Bronchial epithelial cell (primary cell): Measurements from ENCODE around the gene HLA-DPA1. TPM values are rescaled to one million over a fixed set of nuclear protein-coding genes. Genes with fewer than 3 reads are reported as not detected.
"Not testable (repeated sequence)": the region's sequence is repeated elsewhere in the genome, so short reads cannot be mapped to it uniquely, and the experiment has no call there.

Experiments
- DNase-seq: peaks from one replicate; pipeline ENCODE4 v3.0.0-alpha.2; 2010; ENCODE audit warnings: low read depth
- FAIRE-seq: peaks from 2 replicates; lab custom pipeline; 2011; peaks lifted over from hg19 to GRCh38; lab: Jason Lieb, UNC
- H3K27me3 ChIP-seq: 2 replicates; pipeline ENCODE4 v1.5.1; 2011; ENCODE audit warnings: low read length; ENCODE audit not compliant: control insufficient read depth, insufficient read depth
- H3K36me3 ChIP-seq: 2 replicates; pipeline ENCODE4 v1.5.1; 2011; ENCODE audit warnings: low read length; ENCODE audit not compliant: control insufficient read depth, insufficient read depth
- H3K4me3 ChIP-seq: 2 replicates; pipeline ENCODE4 v1.5.1; 2011; ENCODE audit warnings: mild to moderate bottlenecking, low read depth, low read length, control low read depth
- total RNA-seq: library from RNA; depleted of rRNA; stranded (reverse); fragments of >200 nt; gene quantifications from 2 replicates; pipeline ENCODE4 v1.2.1, GENCODE V29; 2014
- TF ChIP-seq, protein P1 (sequence below): IDR thresholded peaks from 2 replicates; pipeline ENCODE4 v1.5.1; 2011; ENCODE audit warnings: mild to moderate bottlenecking, moderate library complexity, low read length, control low read depth, inconsistent platforms; ENCODE audit not compliant: insufficient read depth, severe bottlenecking

Gene HLA-DPA1
- total RNA-seq, 1 donor from 2014 or later: 1.1 TPM

DNA sequence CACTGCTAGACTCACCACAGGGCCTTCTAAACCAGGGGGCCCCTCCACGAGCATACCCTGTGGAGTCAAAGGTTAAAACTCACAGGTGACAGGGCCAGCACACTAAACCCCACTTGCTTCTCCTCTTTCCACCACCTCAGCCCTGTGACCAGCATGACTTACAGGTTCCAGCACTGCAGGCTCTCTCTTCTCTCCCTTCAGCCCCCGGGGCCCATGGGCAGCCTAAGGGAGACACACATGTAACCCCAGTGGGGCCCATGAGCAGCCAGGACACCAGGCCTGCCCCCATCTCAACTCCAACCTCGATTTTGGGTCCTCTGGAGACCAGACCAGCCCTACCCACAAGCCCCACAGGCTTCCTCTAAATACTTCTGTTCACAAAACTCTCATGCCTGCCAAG lies 30.3 kb upstream of the HLA-DPA1 start:
- TF ChIP-seq, protein P1, sequence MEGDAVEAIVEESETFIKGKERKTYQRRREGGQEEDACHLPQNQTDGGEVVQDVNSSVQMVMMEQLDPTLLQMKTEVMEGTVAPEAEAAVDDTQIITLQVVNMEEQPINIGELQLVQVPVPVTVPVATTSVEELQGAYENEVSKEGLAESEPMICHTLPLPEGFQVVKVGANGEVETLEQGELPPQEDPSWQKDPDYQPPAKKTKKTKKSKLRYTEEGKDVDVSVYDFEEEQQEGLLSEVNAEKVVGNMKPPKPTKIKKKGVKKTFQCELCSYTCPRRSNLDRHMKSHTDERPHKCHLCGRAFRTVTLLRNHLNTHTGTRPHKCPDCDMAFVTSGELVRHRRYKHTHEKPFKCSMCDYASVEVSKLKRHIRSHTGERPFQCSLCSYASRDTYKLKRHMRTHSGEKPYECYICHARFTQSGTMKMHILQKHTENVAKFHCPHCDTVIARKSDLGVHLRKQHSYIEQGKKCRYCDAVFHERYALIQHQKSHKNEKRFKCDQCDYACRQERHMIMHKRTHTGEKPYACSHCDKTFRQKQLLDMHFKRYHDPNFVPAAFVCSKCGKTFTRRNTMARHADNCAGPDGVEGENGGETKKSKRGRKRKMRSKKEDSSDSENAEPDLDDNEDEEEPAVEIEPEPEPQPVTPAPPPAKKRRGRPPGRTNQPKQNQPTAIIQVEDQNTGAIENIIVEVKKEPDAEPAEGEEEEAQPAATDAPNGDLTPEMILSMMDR: no peak
- FAIRE-seq (no peak), DNase-seq (no peak)
- H3K27me3 ChIP-seq: peaks cover 3% of the 10 kb centered on the region
- H3K36me3 ChIP-seq: no peaks in the 10 kb centered on the region
- no peak overlapping the region for H3K4me3 ChIP-seq

DNA sequence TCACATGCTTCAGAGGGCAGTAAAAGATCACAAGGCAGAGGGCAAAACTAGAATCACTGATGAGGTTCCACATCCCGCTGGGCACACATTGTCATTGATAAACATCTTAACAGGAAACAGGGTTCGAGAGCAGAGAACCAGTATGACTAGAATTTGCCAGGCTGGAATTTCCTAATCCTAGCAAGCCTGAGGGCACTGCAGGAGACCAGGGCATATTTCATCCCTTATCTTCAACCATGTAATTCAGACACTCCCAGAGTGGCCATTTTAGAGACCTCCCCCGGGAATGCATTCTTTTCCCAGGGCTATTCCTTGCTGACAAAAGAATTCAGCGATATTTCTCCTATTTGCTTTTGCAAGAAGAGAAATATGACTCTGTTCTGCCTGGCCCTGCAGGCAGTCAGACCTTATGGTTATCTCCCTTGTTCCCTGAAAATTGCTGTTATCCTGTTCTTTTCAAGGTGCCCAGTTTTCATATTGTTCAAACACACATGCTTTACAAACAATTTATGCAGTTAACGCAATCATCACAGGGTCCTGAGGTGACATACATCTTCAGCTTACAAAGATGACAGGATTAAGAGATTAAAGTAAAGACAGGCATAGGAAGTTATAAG lies 27.8 kb upstream of the HLA-DPA1 start:
- not testable (repeated sequence) for H3K36me3 ChIP-seq, DNase-seq, FAIRE-seq, H3K4me3 ChIP-seq, H3K27me3 ChIP-seq

DNA sequence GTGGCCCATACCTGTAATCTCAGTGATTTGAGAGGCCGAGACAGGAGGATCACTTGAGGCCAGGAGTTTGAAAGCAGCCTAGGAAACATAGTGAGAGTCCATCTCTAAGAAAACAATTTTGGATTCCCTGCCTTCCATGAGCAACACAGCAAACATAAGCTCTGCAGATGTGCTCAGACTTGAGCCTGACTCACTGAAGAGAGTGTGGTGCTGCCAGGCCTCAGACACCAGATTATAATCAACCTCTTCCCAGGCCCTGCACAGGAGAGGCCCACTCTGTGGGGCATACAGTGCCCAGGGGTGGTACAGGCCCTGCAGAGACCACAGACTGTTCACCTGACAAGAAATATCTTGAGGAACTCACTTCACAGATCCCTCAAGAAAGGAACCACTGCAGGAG lies 22.2 kb upstream of the HLA-DPA1 start:
- no peak overlapping the region for H3K4me3 ChIP-seq
- H3K36me3 ChIP-seq: no peaks in the 10 kb centered on the region
- DNase-seq (peak; percentile 57), FAIRE-seq (no peak)
- TF ChIP-seq, protein P1: no peak
- H3K27me3 ChIP-seq: no peaks in the 10 kb centered on the region

DNA sequence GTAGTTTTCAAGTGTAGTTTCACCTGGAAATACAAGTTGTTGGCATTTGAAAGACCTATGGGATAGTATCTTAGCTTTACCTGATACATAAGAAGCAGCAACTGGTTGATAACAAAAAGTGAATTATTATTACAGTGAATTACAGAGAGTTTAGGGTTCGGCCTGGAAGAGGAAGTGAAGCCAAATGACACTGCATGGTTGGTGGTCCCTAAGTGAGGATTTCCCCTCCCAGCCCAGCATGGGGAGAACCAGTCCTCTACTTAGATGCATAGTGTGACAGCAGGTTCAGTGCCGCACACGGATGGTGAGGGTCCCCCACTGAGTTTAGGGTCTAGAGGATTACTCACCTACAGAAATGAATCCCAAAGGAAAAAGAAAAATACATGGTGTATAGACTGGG lies 20.4 kb upstream of the HLA-DPA1 start:
- Histone ChIP-seq H3K27me3 (no peaks in the 10 kb centered on the region), H3K36me3 (no peaks in the 10 kb centered on the region), H3K4me3 (no peak overlapping the region)
- TF ChIP-seq, protein P1: no peak
- FAIRE-seq: no peak
- DNase-seq: no peak

DNA sequence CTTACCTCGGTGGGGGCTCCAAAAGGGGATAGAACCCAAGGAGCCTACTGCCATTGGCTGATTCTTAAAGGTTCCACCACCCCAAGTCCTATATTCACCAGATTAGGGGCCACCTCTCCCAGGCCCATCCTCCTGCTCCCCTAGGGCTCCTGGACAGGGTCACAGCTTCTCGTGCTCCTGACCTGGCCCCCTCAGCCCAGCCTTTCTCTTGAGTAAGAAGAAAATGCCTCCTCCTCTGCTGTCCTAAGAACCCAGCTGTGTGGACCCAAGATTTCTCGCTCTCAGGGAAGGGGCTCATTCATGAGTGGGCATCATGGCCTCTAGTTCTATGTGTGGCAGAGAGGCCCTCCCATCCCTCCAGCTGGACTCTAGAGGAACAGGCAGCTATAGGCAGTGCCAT lies 18.9 kb upstream of the HLA-DPA1 start:
- Histone ChIP-seq H3K36me3 (no peaks in the 10 kb centered on the region), H3K4me3 (no peak overlapping the region), H3K27me3 (no peaks in the 10 kb centered on the region)
- FAIRE-seq: no peak
- TF ChIP-seq, protein P1: no peak
- no peak for DNase-seq

DNA sequence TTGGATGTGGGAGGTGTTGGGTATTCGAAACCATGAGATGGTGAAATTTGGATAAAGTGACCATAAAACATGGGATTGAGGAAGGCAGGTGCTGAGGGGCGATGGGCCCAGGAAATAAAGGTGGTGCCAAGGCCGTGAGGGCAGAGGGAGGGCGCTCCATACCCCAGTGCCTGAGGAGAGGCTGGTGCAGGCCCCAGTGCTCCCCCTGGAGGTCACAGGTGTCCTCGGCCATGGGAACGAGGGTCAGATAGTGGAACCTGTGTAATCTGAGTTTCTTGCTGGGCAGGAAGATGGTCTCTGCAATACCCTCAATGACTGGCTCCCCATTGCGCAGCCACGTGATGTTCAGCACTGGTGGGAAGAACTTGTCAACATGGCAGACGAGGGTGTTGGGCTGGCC lies 18.5 kb upstream of the HLA-DPA1 start:
- DNase-seq (no peak), FAIRE-seq (no peak)
- H3K36me3 ChIP-seq: no peaks in the 10 kb centered on the region
- no peak overlapping the region for H3K4me3 ChIP-seq
- no peaks in the 10 kb centered on the region for H3K27me3 ChIP-seq
- TF ChIP-seq, protein P1: peak; percentile 58
